ENCODE data around the gene GMDS.

GMDS gene

DNA sequence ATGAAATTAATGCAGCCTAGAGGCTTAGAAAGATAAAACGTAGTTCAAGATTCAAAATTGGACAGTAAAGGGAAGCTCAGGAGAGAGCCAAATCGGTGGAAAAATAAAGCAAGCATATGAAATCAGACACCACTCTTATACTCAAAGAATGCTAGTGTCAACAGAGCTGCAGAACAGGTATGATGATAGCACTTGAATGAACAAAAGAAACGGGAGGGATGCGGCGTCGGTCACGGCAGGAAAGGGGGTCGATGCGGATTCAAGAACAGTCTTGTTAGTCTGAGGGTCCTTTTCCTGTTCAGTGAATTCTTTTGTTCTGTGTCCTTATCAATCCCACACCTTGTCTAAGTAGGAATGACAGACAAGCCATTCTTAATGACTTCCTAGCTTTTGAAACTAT, 521.3 kb downstream of the GMDS start:
- no peak for DNase-seq

DNA sequence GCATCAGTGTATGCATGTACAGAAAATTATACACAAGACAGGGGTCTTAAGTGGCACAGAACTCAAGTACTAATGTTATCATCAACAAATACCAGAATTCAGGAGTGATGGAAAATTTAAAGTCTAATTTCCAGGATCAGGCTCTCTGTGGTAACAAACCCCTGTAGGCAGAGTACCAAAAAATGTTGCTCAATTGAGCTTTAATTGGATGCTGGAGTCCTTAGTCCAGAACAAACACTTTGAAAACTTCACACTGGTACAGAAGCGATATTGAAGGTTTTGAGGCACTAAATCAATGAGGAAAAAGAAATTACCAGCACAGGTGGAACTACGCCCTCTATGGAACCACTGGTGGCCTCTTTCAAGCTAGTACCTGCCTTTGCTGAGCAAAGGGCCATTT, 522.6 kb downstream of the GMDS start:
- no peak for DNase-seq

DNA sequence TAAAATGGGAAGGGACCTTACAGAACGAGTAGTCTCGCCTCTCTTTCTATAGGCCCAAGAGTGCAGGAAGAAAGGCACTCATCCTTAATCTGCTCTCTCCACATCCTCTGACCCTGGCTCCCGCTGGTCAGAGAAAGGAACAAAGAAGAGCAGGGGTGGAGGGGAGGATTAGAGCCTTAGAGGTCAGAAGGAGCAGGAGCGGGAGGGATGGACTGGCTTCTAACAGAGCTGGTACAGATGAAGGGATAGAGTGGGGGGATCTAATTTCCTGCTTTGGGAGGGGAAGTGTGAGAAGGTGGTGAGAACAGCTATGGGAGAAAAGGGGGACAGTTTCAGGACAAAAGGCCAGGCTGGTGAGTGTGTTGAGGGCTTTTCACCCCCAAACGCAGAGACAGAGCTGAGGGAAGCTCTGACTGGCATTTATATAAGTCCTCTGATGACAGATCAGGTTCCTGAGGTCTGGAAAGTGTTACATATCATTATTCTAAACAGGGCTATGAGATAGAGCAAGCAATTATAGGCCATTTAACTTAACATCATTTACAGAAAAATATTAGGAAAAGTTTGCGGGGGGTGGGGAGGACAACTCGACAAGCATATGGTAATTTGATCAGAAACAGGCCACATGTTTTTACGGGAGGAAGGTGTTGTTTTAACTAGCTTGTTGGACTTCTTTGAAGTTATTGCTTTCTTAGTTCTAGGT, 524.6 kb downstream of the GMDS start:
- DNase-seq = no peak

DNA sequence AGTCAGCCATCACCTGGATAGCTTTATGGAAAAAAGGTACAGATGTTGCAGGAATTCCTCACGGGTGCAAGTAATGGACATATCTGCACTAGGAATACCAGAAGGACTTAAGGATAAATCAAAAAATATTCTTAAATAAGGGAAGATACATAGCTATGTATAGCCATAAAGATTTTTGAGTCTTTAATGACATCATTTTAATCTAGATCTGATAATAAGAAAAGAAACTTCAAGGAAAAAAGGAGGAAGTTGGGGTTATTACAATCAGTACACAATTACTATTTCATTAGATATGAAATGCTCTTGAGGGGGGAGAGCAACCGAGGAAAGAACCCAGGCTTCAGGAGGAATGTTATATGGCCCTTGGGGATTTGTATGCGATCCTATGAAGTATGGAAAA, 525.5 kb downstream of the GMDS start:
- no peak for DNase-seq

DNA sequence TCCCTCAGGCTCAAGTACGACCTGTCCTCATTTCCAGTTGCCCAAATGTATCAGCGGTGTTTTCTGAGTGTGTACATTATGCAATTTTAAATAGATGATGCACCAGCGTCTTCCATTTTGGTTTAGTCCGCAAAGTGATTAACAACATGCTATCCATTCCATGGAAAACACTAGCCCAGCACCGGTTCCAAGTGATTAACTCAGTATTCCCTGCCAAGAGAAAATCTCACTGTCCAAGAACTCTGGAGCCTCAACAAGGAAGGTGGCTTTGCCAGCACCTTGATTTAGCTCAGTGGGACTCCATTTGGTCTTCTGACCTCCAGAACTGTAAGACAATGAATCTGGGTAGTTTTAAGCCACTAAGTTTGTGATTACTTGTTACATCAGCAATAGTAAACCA, 528.5 kb downstream of the GMDS start:
- no peak for DNase-seq

DNA sequence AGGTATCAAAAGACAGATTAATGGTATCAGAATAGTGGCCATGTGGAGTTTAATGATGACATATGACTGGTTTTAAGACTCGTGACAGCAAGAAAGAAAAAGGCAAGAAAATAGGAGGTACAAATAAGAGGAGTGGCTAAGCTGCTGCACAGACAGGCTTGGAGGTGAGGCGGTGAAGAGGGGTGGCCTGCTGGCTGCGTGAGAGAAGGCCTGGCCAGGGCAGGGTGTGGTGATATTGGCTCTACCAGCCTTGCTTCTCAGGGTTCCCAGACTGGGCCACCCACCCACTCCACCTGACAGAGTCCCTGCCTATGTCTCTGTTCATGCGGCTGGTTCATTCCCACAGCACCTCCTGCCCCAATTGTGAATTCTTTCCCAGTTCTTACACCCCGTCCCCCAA, 529.0 kb downstream of the GMDS start:
- DNase-seq = no peak

DNA sequence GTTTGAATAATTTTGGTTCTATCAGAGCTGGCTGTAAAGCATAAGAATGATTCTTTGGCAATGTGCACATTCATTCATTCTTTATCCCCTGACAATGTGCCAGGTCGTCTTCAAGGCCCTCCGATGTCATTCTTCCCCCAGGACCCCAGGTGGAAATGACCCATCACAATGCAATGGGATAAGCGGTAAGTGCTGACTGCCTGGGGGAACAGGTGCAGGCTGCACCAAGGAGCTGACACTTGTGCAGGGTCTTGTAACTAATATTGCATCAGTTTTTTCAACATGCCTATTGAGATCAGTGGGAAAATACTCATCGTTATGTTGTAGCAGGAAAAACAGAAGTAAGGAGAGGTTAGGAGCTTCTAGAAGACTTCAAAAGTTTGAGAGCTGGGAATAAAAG, 530.1 kb downstream of the GMDS start:
- DNase-seq = no peak

DNA sequence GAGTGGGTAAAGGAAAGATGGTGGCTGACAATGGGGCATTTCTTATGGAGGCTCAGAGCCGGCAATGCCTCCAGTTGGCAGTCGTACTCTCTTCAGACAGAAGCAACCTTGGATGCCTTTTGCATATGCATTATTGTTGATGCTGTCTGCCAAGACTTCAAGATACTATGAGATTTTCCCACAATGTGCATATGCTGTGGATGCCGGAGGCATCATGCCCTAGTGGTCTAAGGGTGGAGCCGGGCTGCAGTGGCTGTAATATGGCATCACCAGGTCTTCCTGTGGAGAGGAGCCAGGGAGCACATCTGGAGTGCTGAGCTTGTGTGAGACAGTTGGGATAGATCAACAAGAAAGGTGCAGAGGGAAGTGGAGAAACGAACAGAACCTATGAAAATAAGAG, 530.8 kb downstream of the GMDS start:
- DNase-seq = no peak

DNA sequence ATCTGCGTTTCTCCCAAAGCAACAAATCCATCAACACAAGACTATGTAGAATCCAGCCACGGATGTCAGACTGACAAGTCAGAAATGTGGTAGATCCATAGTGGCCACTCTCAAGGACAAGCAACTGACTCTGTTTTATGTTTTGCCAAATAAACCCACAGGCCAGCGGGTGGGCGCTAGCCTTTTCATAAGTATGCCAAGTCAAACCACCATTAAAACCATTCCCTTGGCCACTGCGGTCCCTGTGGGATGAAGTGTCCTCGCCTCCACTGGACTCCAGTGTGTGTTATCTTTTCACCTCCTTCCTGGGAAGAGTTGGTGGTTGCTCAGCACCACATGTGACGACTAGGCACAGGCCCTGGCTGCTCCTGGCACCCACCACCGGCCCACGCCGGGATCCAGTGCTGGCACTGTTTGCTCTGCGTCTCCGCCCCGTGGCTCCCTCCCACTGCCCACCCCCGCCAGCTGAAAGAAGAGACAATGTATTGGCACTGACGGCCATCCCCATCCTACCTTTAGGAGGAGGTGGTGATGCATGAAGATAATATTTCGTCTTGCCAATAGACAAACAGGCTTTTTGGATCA, 532.3 kb downstream of the GMDS start:
- DNase-seq = no peak

DNA sequence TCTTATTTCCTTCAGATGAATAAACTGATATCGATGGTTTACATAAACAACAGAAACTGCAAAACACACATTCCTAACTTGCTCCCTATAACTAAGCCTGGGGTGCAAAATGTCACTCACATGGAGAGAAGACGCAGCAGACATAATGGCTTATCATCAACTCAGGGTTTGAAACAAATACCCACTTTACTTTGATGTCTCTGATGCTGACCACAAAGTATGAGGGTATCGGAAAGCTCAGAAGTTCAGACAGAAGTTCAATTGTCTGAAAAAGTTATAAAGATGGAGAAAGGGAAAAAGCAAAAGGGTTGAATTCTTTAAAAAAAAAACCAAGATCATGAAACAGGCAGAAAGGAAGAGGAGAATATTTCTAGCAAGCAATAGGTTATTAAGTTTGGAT, 533.0 kb downstream of the GMDS start:
- DNase-seq = no peak

DNA sequence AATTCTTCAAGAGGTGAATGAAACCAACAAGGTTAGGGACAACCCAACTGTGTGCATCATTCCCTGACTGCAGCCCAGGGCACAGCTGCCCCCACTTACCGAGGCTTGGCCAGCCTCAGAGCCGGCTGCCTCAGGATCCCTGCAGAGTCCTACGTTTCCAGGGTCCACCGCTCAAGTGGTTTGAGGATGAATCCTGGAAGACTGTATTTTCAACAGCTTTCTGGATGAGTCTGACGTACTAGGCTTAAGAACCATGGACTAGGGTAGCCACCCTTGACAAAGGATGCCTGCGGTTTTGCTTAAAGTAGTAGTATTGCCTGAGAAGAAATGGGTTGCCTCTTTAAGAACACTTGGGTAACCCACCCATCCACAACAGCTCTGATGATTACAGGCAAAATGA, 534.3 kb downstream of the GMDS start:
- DNase-seq = no peak

DNA sequence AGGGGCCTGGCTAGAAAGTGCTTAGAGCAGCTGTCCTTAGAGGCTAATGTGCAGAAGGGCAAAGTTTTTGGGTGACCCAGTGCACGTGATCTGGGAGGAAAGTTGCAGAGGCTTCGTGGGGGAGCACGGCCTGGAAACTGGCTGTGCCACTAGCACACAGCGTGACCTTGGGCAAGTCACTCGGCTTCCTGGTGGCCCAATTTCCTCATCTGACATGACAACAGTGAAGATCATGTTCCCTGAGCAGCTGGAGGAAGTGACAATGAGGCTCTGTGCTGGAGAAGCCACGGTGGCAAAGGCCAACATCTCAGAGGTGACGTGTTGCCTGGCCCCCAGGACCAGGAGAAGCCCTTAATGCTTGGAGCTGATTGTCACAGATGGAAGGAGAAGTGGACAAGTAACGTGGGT, 536.2 kb downstream of the GMDS start:
- DNase-seq = no peak

DNA sequence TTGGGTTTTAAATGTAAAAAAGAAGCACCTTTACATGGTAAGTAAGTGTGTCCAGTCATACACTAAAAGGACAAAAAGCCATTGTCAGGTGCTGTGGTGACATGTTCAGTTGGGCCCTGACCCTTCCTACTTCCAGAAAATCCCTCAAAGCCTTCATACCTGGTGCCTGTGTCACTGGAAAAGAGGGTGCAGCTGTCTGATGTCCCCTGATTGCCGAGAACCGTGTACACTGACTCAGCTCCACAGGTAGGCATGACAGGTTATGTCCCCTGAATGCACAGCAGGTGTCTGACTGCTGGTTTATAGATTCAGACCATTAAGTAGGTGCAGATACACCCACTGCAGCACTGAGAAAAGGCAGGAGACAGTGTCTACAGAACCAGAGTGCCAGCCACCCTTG, 536.6 kb downstream of the GMDS start:
- DNase-seq = no peak

DNA sequence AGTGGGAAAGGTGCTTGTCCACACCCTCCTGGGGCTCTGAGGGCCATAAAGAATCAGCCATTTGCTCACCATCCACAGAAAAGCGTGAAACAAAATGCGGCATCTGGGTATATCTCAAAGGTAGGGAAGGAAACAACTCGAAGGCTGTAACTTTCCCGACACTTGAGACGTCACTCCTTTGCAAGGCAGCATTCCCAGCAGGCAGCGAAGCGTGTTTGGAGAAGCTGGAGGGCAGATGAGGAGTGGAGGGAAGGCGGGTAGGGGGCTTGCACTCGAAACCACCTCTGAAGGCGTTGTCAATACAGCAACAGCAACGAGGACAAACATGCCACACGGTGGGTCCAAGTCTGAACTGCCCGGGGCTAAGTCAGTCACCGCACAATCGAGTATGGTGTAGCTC, 537.3 kb downstream of the GMDS start:
- DNase-seq = no peak

DNA sequence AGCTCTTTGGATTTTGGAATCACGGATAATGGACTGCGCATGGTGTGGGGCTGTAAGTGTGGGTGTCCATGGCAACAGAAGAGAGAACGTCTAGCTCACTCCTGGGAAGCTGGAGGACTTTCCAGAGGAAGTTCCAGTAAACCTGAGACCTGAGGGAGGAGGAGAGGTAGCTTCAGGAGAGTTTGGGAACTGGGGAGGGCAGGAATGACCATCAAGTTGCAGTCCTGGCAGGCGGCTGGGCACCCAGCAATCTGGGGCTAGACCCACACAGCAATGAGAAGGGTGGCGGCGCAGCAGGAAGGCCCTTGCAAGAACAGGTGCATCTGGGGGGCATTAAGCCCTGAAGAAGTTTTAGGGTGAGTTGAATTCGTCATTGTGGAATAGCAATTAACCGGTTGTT, 539.8 kb downstream of the GMDS start:
- DNase-seq = no peak

DNA sequence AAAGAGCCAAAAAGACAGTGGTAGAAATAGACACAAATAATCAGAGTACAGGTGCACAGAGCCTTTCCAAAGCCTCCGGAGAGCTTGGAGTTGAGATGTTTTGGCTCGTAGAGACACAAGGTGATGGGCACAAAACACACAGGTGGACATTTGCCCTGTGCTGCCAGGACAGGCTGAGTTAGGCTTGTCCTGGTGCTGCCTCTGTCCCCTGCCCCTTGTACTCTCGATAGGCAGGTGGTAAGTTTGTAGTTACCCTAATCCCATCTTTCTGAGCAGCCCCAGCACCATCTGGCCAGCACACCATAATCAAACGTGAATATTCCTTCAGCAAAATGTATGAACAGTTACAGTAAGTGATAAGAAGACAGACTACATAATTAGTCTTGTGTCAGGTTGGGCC, 540.2 kb downstream of the GMDS start:
- no peak for DNase-seq

DNA sequence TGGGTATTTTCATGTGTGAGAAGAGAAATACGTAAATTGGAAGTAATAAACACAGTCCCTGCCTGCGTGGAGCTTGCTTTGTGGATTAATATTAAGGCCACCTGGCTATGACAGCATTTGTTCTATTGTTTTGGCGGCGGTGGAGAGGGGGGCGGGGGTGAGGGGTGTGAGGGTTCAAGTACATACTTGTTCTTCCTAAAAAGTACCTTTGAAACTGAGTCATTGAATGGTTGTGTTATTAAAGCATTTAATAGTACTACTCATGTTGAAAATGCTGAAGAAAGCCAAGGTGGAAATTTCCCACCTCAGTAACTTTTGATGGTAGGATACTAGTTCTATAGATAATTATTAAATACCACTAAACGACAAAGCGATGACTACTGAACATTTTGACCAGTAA, 540.7 kb downstream of the GMDS start:
- no peak for DNase-seq

DNA sequence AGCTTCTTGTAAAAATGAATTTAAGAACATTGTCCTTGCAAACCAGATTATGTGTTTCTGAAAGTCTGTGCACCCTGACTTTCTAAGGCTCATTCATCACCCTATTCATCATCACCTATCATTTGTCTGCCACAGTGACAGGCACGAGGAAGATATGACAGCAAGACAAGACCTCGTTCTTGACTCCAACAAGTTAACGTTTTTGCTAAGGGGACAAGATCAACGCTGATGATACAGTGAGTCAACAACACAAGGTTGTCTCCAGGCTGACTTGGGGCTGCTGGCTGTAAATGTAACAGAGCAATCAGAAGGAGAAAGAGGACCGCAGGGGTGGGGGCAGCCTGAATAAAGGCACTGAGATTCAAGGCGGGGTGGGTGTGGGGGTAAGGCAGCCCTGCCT, 541.5 kb downstream of the GMDS start:
- DNase-seq = no peak

DNA sequence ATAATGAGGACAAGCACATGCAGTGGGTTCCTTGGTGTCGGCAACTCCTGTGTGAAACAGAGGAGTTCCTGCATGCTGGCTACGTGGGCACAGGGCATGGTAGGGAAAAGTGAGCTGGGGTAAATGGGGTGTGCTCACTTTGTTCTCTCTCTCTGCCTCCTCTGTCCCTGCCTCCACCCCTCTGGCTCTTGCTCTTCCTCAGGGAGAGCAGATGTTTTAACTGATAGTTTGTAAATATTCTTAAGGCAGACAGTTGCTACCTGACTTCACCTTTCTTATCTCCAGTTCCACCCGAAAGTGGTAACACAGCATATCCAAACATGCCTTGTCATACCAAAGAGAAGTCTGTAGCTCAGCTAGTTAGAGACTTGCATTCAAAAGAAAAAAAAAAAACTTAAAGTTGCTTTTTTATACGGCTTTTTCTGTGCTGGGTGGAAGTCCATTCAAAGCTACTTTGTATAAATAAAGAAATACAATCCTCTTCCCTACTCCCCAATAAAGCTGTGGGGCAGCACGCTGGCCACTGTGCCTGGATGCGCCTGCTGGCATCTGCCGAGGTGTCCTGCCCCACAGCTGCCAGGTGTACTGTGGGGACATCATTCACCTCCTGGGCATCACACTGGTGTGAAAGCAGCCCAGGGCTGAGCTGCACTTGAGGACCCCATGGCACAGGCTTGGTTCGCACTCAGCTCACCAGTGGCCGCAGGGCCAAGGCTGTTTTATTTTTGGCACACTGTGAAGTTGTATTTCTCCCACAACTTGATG, 542.1 kb downstream of the GMDS start:
- no peak for DNase-seq

DNA sequence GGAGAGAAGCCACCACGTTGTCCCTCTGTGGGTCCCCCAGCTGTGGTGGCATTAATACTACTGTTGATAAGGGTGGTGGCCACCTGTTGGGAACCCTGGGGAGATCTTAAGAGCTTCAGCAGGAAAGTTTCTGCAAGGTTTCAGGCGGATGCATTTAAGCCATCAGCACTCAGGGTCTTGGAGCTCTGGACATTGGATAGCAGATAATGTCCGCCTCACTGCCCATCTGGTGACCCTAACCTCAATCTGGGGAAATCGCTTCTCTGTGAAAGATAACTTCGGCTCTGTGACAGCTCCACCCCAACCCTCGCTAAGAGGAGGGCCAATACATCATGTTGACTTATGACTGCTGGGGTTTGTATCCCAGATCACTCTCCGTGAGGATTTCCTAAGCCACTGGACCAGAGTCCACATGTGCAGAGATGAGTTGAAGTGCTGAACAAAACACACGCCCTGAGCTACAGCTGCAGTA, 542.8 kb downstream of the GMDS start:
- DNase-seq = no peak

DNA sequence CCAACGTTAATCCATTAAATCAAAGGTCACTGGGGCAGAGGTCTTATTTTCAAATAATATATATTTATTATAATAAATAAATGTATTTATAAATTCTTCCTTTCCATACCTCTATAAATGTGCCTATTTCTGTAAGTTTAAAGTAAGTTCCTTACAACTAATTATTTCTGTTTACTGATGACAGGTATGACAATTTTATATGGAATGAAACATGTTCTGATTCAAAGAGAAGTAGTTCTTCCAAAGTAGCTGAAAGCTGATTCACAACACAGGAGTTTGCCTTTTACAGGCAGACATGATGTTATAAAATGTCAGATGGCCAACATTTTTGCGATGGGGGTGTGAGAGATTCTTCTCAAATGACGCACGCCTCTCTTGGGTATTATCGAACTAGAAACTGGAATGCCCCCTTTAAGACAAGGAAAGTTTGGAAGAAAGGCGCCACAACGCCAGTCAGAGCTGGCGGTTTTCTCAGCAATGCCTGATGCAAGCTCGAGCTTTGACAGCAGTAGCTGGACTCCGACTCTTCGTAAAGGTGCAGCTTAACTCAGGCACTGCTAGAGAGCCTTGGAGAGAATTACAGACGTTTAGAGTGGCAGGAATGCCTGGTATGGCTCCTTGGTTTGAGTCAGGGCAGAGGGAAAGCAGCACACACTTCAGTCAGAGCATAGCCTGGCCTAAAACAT, 543.6 kb downstream of the GMDS start:
- no peak for DNase-seq

DNA sequence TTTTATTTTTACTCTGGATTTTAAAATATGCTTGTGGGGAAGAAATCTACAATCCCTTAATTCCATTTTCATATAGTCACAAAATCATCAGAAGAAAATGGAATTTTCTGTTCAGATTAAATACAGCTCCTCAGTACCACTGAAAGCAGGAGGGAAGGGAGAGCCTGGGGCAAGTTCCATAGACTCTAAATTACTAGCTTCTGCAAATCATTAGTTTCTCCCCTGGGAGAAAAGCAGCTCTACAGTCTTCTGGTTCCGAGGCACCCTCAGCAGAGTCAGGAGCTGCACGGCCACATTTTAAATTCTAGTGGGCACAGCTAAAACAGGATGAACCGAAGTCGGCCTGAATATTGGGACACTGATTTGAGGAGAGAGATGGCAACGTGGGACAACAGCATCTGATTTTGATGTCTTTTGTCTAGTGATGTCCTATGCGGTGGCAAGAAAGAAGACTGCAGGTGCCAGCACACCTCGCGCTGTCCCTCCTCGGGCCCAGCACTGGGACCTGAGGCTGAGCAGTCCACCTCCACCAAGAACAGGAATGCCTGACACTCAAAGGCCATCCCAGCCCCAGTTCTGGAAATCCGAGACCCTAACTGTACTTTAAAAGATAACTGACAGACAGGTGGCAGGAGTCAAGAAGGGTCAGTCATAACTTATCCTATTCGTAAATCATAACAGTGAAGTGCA, 545.0 kb downstream of the GMDS start:
- no peak for DNase-seq

DNA sequence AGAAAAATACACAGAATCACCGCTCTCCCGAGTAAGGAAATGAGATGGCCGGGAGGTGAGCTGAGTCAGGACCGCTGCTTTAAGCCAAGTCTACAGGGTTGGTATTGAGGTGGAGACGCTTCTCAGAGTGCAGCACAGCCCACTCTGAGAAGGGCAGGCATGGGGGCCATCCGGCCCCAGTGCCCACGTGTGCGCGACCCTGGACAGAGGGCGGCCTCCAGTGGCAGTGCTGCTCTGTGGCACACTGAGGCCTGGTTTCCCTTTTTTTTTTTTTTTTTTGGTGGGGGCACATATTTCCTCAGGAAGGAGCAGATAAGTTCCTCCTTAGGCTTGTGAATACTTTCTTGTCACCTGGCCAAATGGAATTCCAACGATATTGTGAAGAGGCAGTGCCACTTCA, 546.9 kb downstream of the GMDS start:
- no peak for DNase-seq

All from activated CD4-positive, alpha-beta T cell treated with anti-CD3 and anti-CD28 coated beads, Interleukin-10, Interleukin-2, amounts not matched to agents 100 ng/mL and 50 ng/mL, durations not matched to agents 16 hours and 8 hours (primary cell).